HG03139 (cell line): Measurements from ENCODE around the gene CECR2.

ENCODE experiments used
- ATAC-seq: cut with Tn5 transposase; IDR thresholded peaks from one replicate; pipeline ENCODE4 v1.9.1; 2021; ENCODE audit not compliant: unreplicated experiment

CECR2 gene

GRCh38 chr22:17446698-17447097, 77.4 kb downstream of the CECR2 start:
- ATAC-seq, result no peak

- no peak for ATAC-seq
Observed at GRCh38 chr22:17451316-17451715, 82.1 kb downstream of the CECR2 start.

GRCh38 chr22:17460895-17461294, 91.6 kb downstream of the CECR2 start:
- no peak for ATAC-seq

- no peak for ATAC-seq
Observed at GRCh38 chr22:17470880-17471500, 101.7 kb downstream of the CECR2 start.

GRCh38 chr22:17471886-17472535, 102.8 kb downstream of the CECR2 start:
- no peak for ATAC-seq

GRCh38 chr22:17472932-17473331, 103.7 kb downstream of the CECR2 start:
- ATAC-seq, result no peak

GRCh38 chr22:17475318-17476230, 106.3 kb downstream of the CECR2 start:
- ATAC-seq, result no peak

GRCh38 chr22:17476838-17477237, 107.6 kb downstream of the CECR2 start:
- ATAC-seq, result no peak

- ATAC-seq, result no peak
Observed at GRCh38 chr22:17477391-17477833, 108.2 kb downstream of the CECR2 start.

- ATAC-seq, result no peak
Observed at GRCh38 chr22:17479135-17479534, 109.9 kb downstream of the CECR2 start.

- no peak for ATAC-seq
Observed at GRCh38 chr22:17481424-17481823, 112.2 kb downstream of the CECR2 start.

GRCh38 chr22:17483688-17484372, 114.6 kb downstream of the CECR2 start:
- ATAC-seq, result no peak

GRCh38 chr22:17484608-17485007, 115.3 kb downstream of the CECR2 start:
- ATAC-seq, result no peak

- ATAC-seq, result no peak
Observed at GRCh38 chr22:17486313-17486712, 117.1 kb downstream of the CECR2 start.

- no peak for ATAC-seq
Observed at GRCh38 chr22:17486719-17487118, 117.5 kb downstream of the CECR2 start.

- ATAC-seq, result no peak
Observed at GRCh38 chr22:17489101-17489500, 119.8 kb downstream of the CECR2 start.

GRCh38 chr22:17491090-17491640, 121.9 kb downstream of the CECR2 start:
- ATAC-seq, result no peak

GRCh38 chr22:17492247-17492646, 123.0 kb downstream of the CECR2 start:
- ATAC-seq, result no peak

- no peak for ATAC-seq
Observed at GRCh38 chr22:17493419-17493981, 124.2 kb downstream of the CECR2 start.

- no peak for ATAC-seq
Observed at GRCh38 chr22:17496841-17497240, 127.6 kb downstream of the CECR2 start.
